Measurements from ENCODE around the gene RAB3GAP2. TPM values are rescaled to one million over a fixed set of nuclear protein-coding genes. Genes with fewer than 3 reads are reported as not detected.
"Not testable (repeated sequence)": the region's sequence is repeated elsewhere in the genome, so short reads cannot be mapped to it uniquely, and the experiment has no call there.

The RAB3GAP2 gene
- total RNA-seq, 3 donors from 2014 or later: 34.9 to 37.2 (median 36.1) TPM

DNA sequence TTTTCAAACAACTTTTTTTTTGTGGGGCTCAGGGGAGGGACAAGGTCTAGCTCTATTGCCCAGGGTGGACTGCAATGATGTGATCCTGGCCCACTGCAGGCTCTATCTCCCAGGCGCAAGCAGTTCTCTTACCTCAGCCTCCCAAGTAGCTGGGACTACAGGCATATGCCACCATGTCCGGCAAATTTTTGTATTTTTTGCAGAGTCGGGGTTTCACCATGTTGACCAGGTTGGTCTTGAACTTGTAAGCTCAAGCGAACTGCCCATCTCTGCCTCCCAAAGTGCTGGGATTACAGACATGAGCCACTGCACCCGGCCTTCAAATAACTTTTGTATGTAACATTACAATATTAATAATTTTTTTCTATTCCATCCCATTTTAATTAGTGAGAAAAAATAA is 33.0 kb downstream of the RAB3GAP2 start:
- Mint-ChIP-seq H3K4me3 (no peak overlapping the region), H3K27me3 (ENCODE audit: low read depth) (no peaks in the 10 kb centered on the region), H3K9me3 (no peaks in the 10 kb centered on the region), H3K4me1 (ENCODE audit: low read depth) (peaks cover 41% of the 10 kb centered on the region), H3K36me3 (ENCODE audit: insufficient read depth) (peaks cover 14% of the 10 kb centered on the region)
- no peak for DNase-seq
- ATAC-seq: no peak

DNA sequence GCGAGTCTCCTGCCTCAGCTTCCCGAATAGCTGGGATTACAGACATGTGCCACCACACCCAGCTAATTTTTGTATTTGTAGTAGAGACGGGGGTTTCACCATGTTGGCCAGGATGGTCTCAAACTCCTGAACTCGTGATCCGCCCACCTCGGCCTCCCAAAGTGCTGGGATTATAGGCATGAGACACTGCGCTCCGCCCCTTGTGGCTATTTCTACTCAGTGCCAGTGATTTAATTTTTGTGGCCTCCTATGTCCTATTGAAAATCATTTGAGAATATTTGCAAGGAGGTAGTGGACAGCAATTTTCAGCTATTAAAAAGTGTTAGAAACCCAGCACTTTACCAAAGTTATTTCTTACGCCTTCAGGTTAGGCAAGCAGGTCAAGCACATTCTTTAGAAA is 36.0 kb downstream of the RAB3GAP2 start:
- H3K4me3 Mint-ChIP-seq; H3K27me3 Mint-ChIP-seq (ENCODE audit: low read depth); ATAC-seq; DNase-seq; H3K9me3 Mint-ChIP-seq: not testable (repeated sequence)
- peaks cover 25% of the 10 kb centered on the region for H3K4me1 Mint-ChIP-seq (ENCODE audit: low read depth)
- H3K36me3 Mint-ChIP-seq (ENCODE audit: insufficient read depth): peaks cover 17% of the 10 kb centered on the region

DNA sequence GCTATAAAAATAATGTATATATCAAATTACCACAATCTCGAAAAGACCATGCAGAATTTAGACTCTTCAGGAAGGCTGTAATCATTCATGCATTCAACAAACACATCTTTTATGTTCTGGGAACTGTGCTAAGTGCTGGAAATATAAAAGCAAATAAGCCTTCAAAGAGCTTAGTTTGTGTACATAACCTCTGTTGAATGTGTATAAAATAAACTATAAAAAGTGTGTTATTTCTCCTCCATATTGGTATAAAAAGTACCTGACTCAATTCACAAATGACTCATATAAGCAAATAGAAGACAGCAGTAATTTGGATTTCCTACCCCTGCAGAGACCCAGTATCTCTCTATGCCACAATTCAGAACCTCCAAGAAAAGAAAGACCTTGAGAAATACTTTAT is 36.8 kb downstream of the RAB3GAP2 start:
- ATAC-seq: no peak
- H3K4me1 Mint-ChIP-seq (ENCODE audit: low read depth): peaks cover 23% of the 10 kb centered on the region

DNA sequence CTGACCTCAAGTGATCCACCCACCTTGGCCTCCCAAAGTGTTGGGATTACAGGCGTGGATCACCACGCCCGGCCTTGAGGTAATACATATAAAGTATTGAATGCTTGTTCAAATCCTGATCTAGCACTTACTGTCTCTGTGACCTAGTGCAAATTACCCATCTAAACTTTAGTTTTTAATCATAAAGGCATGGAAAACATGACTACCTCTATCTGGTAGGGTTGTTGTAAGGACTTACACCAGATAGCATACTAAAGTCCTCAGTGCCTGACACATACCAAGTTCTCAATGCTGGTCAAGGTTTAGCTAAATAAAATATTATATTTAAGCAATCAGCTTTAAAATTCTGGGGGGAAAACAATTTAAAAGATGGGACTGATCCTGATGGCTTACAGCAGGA is 38.3 kb downstream of the RAB3GAP2 start:
- Mint-ChIP-seq H3K4me3 (no peak overlapping the region), H3K36me3 (ENCODE audit: insufficient read depth) (peaks cover 27% of the 10 kb centered on the region), H3K9me3 (no peaks in the 10 kb centered on the region), H3K4me1 (ENCODE audit: low read depth) (peaks cover 25% of the 10 kb centered on the region), H3K27me3 (ENCODE audit: low read depth) (no peaks in the 10 kb centered on the region)
- no peak for ATAC-seq
- no peak for DNase-seq

More for the DNA sequence above, 36.8 kb downstream of the RAB3GAP2 start:
- DNase-seq: no peak
- no peaks in the 10 kb centered on the region for H3K9me3 Mint-ChIP-seq
- H3K4me3 Mint-ChIP-seq: no peak overlapping the region
- H3K36me3 Mint-ChIP-seq (ENCODE audit: insufficient read depth): peaks cover 23% of the 10 kb centered on the region
- no peaks in the 10 kb centered on the region for H3K27me3 Mint-ChIP-seq (ENCODE audit: low read depth)

DNA sequence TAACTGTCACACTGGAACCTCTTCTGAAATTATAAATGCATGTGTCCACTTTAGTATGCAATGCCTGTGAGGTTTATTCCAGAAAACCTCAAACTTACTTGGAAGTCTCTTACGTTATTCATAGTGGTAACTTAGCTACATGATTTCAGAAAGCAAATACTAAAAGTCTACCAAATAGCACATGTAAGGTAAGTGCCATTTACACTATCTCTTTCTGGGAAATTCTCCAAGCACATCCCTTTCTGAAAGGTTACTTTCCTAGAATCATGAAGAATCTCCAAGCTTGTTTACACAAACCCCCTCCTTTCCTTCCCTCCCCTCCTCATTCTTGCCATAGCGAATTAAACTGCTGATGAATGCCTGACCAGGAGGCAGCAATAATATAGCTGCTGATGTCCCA is 42.5 kb downstream of the RAB3GAP2 start:
- Mint-ChIP-seq H3K36me3 (ENCODE audit: insufficient read depth) (peaks cover 46% of the 10 kb centered on the region), H3K4me1 (ENCODE audit: low read depth) (peaks cover 43% of the 10 kb centered on the region), H3K27me3 (ENCODE audit: low read depth) (no peaks in the 10 kb centered on the region), H3K9me3 (no peaks in the 10 kb centered on the region), H3K4me3 (no peak overlapping the region)
- DNase-seq (no peak), ATAC-seq (no peak)

DNA sequence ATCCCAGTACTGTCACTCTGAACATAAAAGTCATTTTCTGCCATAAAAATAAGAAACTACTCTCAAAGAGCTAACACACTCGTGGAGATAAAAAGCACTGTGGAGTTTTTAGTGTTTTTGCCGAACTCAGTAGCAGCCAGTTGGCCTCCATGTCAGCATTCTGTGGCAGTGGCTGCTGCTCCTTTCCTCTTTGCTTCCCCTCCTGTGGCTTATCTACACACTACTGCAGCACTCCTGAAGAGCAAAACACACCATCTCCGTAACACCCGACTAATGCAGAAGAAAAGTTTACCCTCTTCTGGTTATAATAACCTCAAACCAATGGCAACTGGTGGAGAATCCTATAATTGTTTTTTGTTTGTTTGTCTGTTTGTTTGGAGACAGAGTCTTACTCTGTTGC is 44.9 kb downstream of the RAB3GAP2 start:
- Mint-ChIP-seq H3K27me3 (ENCODE audit: low read depth) (no peaks in the 10 kb centered on the region), H3K36me3 (ENCODE audit: insufficient read depth) (peaks cover 39% of the 10 kb centered on the region), H3K4me1 (ENCODE audit: low read depth) (peaks cover 51% of the 10 kb centered on the region), H3K9me3 (no peaks in the 10 kb centered on the region), H3K4me3 (no peak overlapping the region)
- DNase-seq: no peak
- no peak for ATAC-seq

DNA sequence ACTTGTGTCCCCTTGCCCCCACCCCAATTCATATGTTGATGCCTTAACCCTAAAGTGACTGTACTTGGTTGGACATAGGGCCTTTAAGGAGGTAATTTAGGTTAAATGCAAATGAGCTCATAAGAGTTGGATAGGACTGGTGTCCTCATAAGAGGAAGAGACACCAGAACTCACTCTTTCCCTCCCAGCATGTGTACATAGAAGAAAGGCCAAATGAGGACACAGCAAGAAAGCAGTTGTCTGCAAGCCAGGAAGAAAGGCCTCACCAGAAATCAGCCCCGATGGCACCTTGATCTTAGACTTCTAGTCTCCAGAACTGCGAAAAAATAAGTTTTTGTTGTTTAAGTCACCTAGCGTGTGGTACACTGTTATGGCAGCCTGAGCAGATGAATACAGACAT is 45.5 kb downstream of the RAB3GAP2 start:
- H3K9me3 Mint-ChIP-seq: no peaks in the 10 kb centered on the region
- no peak overlapping the region for H3K4me3 Mint-ChIP-seq
- H3K36me3 Mint-ChIP-seq (ENCODE audit: insufficient read depth): peaks cover 37% of the 10 kb centered on the region
- no peaks in the 10 kb centered on the region for H3K27me3 Mint-ChIP-seq (ENCODE audit: low read depth)
- peaks cover 52% of the 10 kb centered on the region for H3K4me1 Mint-ChIP-seq (ENCODE audit: low read depth)
- no peak for DNase-seq
- ATAC-seq: no peak

DNA sequence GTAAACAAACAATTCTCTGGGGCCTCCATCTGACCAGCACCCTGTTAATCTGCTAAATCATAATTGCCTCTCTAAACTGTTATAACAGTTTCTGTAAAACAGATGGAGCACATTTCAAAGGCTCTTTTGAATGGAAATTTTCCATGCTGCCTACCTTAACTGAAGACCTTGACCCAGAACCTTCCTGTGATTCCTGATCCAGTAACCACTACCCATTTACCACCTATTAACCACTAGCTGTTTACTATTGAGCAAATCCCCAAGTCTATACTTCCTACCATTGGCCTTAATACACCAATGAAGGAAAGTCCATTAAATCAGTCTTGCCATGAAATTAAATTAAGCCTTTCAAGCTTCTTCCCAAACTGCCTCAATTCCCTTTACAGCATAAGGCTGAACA is 46.3 kb downstream of the RAB3GAP2 start:
- H3K27me3 Mint-ChIP-seq (ENCODE audit: low read depth): no peaks in the 10 kb centered on the region

DNA sequence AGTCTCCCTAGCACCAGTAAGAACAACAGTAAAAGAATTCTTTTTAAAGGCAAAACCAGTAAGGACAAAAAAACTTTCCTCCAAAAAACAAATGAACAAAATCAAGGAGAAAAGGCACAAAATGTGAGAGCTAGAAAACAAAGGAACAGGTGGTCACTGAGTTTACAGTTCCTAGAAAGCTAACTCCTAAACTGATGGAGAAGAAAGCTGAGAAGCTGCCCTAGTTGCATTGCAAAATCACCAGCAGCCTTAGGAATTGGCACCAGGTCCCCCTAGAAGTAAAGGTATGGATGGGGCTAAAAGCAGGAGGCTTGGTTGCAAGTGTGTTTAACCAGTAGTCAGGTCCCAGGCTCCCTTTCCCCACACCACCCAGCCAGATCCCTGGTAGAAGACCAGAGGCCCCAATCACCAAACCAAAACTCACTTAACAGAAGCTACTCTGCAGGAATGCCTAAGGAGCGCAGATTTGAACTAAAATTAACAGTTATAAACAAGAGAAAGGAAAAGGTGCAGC is 47.6 kb downstream of the RAB3GAP2 start:
- no peaks in the 10 kb centered on the region for H3K9me3 Mint-ChIP-seq
- H3K36me3 Mint-ChIP-seq (ENCODE audit: insufficient read depth): peaks cover 35% of the 10 kb centered on the region
- no peak overlapping the region for H3K4me3 Mint-ChIP-seq
- no peak for DNase-seq
- H3K27me3 Mint-ChIP-seq (ENCODE audit: low read depth): no peaks in the 10 kb centered on the region
- peaks cover 52% of the 10 kb centered on the region for H3K4me1 Mint-ChIP-seq (ENCODE audit: low read depth)
- no peak for ATAC-seq

More for the DNA sequence above, 46.3 kb downstream of the RAB3GAP2 start:
- Mint-ChIP-seq H3K9me3 (no peaks in the 10 kb centered on the region), H3K4me3 (no peak overlapping the region), H3K36me3 (ENCODE audit: insufficient read depth) (peaks cover 34% of the 10 kb centered on the region), H3K4me1 (ENCODE audit: low read depth) (peaks cover 49% of the 10 kb centered on the region)
- ATAC-seq: no peak
- DNase-seq: no peak

DNA sequence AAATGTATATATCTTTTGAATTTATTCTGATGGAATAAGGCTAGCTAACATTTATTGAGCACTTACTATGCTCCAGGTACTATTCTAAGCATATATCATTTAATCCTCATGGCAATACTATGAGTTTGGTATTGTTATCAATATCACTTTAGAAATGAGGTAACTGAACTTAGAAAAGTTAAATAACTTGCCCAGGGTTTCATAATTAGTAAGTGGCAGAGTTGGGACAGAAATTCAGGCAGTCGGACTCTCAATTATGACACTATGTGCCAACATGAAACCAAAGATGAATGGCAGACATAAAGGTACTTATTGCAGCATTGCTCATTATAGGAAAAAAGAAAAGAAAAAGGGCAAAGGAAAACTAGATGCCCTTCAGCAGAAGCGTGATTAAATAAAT is 48.2 kb downstream of the RAB3GAP2 start:
- no peaks in the 10 kb centered on the region for H3K27me3 Mint-ChIP-seq (ENCODE audit: low read depth)
- peaks cover 35% of the 10 kb centered on the region for H3K36me3 Mint-ChIP-seq (ENCODE audit: insufficient read depth)
- no peaks in the 10 kb centered on the region for H3K9me3 Mint-ChIP-seq
- DNase-seq (no peak), ATAC-seq (peak in 1 of 2 donors; percentile 41)
- H3K4me1 Mint-ChIP-seq (ENCODE audit: low read depth): peaks cover 57% of the 10 kb centered on the region
- no peak overlapping the region for H3K4me3 Mint-ChIP-seq

DNA sequence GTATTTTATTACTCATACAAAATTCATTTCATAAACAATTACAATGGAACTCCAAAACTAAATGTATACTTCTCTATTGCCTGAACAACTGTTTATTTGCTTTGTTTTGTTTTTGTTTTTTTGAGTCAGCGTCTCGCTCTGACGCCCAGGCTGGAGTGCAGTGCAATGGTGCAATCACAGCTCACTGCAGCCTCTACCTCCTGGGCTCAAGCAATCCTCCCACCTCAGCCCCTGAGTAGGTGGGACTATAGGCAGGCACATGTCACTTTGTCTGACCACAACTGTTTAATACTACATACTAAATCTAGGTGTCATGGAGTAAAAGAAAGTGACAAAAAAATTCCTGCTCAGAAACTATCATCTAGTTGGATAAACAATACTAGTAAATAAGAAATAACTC is 49.3 kb downstream of the RAB3GAP2 start:
- Mint-ChIP-seq H3K4me3 (no peak overlapping the region), H3K9me3 (no peaks in the 10 kb centered on the region), H3K36me3 (ENCODE audit: insufficient read depth) (peaks cover 26% of the 10 kb centered on the region), H3K4me1 (ENCODE audit: low read depth) (peaks cover 50% of the 10 kb centered on the region), H3K27me3 (ENCODE audit: low read depth) (no peaks in the 10 kb centered on the region)
- no peak for ATAC-seq
- DNase-seq: no peak

DNA sequence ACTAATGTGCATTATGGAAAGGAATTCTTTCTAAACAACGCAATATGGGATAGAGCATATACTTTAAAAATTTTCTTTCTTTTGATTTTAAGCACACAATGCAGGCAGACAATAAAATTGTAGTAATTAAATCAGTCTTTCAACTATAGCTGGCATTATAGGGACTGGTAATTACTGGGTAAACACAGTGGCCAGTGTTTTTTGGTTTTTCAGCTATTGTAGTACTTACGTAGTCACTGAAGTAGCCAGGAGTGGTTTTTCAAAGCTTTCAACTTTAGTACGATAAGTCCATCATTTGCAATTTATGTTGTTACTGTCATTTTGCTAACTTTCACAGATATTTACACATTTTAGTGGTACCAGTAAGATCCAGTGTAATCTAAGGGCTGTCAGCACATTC is 50.6 kb downstream of the RAB3GAP2 start:
- no peaks in the 10 kb centered on the region for H3K9me3 Mint-ChIP-seq
- peaks cover 17% of the 10 kb centered on the region for H3K36me3 Mint-ChIP-seq (ENCODE audit: insufficient read depth)
- peaks cover 48% of the 10 kb centered on the region for H3K4me1 Mint-ChIP-seq (ENCODE audit: low read depth)
- no peak for DNase-seq
- H3K4me3 Mint-ChIP-seq: no peak overlapping the region
- no peaks in the 10 kb centered on the region for H3K27me3 Mint-ChIP-seq (ENCODE audit: low read depth)
- no peak for ATAC-seq

DNA sequence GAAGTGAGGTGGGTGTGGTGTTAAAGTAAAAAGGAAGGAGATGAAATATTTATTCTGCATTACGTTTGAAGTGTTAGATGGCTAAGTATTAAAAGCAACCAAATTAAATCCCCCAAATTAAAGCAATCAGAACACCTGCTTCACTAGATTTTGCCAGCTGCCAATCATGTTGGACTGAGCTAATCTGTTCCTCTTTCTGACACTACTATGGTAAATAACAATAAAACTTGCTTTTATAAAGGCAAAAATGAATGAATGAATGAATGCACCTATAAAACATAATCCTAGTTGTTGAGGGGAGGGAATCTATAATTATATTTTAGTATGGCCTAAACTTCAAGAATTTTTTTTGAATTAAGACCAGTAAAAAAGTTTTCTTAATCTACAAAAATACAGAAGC is 51.0 kb downstream of the RAB3GAP2 start:
- Mint-ChIP-seq H3K4me1 (ENCODE audit: low read depth) (peaks cover 45% of the 10 kb centered on the region), H3K9me3 (no peaks in the 10 kb centered on the region), H3K4me3 (no peak overlapping the region)

DNA sequence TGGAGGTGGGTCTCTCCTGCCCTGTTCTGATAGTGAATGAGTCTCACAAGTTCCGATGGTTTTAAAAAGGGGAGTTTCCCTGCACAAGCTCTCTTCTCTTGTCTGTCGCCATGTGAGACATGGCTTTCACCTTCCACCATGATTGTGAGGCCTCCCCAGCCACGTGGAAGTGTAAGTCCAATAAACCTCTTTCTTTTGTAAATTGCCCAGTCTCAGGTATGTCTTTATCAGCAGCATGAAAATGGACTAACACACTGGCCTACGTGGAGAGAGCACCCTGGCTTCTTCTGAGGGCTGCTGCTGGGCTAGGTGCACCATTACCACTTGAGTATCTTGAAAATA is 51.6 kb downstream of the RAB3GAP2 start:
- not testable (repeated sequence) for H3K27me3 Mint-ChIP-seq (ENCODE audit: low read depth); DNase-seq; ATAC-seq; H3K9me3 Mint-ChIP-seq; H3K4me3 Mint-ChIP-seq
- Mint-ChIP-seq H3K4me1 (ENCODE audit: low read depth) (peaks cover 39% of the 10 kb centered on the region), H3K36me3 (ENCODE audit: insufficient read depth) (peaks cover 12% of the 10 kb centered on the region)

More for the DNA sequence above, 51.0 kb downstream of the RAB3GAP2 start:
- ATAC-seq: no peak
- H3K36me3 Mint-ChIP-seq (ENCODE audit: insufficient read depth): peaks cover 16% of the 10 kb centered on the region
- H3K27me3 Mint-ChIP-seq (ENCODE audit: low read depth): no peaks in the 10 kb centered on the region
- no peak for DNase-seq

DNA sequence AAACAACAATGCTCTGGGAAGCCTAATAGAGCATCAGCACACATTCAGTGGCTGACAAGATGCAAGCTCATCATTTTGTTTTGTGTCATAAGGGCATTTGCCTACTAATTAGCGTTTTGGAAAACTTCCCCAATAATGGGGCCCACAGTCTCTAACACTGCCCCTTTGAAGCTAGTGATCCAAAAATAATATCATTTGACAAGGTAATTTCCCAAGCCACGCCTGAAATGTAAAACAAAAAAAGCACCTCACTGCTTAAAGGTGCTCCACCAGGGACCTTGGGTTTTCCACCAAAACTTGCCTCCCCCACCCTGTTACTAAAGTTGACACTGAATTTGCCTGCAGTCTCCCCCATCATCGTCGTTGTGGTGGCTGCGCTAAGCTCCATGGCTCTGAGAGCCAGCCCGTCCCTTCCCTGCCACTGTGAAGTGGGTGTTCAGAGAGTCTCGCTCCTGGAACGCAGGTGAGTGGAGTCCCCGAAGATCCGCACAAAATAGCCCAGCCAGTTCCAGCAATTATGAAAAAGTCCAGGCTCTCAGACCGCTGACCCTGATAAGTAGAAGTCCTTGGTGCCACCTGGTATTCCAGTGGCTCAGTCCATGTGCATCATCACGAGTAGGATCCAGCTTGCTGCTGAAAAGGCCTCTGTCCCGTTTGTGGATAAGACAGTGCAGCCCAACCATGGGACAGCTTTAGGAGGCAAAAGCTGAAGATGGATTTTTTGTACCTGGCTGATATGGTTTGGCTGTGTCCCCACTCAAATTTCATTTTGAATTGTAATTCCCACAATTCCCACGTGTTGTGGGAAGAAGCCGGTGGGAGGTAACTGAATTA is 52.2 kb downstream of the RAB3GAP2 start:
- peaks cover 36% of the 10 kb centered on the region for H3K4me1 Mint-ChIP-seq (ENCODE audit: low read depth)
- DNase-seq: no peak
- H3K27me3 Mint-ChIP-seq (ENCODE audit: low read depth): no peaks in the 10 kb centered on the region
- no peak overlapping the region for H3K4me3 Mint-ChIP-seq
- no peaks in the 10 kb centered on the region for H3K9me3 Mint-ChIP-seq
- ATAC-seq: peak in 1 of 2 donors; percentile 46
- H3K36me3 Mint-ChIP-seq (ENCODE audit: insufficient read depth): peaks cover 12% of the 10 kb centered on the region
